Measurements from ENCODE around the gene SERPINE3.

The SERPINE3 gene

DNA sequence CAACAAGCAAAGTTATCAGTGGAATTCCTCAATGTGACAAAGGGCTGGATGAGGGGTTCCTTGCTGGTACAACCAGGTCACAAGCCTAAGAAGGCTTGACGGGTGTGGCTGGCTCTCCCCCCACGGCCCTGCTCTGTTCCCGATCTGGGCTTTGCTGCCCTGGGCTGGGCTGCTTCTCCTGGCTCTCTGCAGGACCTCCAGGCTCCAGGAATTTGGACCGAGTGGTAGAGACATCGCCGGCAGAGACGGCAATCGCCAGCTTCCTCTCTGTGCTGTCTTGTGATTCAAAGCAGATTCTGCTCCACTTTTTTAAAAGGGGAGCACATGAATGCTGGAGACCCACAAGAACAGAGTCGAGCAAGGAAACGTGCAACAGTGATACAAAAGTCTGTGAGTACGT, at the start of gene SERPINE3:
SERPINE3 (plus strand) TSS at position 338 of the 400 bp plus-strand sequence. CDS start 1,401 bp downstream, outside the sequence.
- DNase-seq (ENCODE audit: low read depth), result no peak

GRCh38 chr13:51291341-51291740, 48.1 kb upstream of the SERPINE3 start:
- DNase-seq (ENCODE audit: low read depth), result no peak

DNA sequence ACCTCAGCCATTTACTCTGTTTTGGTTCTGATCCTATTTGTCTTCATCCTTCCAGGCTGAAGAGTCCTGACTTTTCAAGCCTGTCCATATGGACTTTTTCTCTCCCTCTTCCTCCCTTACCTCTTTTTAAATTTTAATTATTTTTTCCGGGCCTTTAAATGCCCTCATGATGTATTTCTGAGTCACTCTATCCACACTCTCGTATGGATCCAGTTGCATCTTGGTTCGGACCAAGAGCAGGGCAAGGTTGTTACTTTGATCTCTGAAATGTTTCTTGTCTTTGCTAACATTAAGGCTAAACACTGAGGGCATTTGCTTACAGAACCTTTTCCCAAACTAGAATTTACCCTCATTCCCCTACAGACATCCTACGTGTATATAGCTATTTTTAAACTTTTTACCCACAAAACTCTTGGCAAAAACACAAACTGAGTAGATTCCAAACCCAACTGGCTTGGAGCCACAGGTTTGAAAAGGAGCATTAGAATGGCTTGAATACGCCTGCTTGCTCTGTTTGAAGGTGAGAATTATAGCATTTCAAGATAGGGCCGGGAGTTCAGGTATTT, 47.4 kb upstream of the SERPINE3 start:
- DNase-seq (ENCODE audit: low read depth), result no peak

DNA sequence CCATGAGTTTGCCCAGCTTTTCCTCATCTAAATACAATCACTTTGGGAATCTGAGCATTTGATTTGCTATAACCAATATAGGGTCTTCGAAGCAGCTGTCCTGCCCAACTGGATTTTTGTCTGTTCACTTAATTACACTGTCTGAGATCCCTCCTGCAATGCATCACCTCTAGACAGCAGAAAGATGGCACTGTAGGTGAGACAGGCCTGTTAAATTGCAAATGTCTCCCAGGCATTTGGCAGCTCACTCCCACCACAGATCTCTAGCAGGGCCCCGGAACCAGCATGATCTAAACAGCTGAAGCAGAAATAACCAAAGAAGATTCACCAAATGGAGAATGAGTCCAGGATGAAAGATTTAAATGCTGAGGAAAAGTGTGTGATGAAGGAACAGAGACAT, 41.9 kb upstream of the SERPINE3 start:
- no peak for DNase-seq (ENCODE audit: low read depth)

DNA sequence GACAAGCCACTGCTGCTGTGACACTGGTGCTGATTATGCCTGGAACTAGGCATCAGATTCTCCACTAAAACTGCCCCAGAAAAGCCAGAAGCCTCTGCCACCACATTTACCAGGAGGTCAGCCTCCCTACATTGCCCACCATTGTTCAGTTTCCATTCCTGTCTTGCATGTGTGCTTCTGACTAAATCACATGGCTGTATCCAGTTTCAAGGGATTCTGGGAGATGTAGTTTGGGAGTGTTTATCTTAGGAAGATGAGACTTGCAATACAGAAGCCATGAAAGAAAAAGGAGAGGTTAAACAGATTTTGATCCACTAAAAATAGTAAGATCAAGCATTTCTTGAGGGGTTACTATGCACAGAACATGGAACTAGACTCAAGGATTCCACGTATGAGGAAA, 40.7 kb upstream of the SERPINE3 start:
- no peak for DNase-seq (ENCODE audit: low read depth)

GRCh38 chr13:51303063-51303552, 36.4 kb upstream of the SERPINE3 start:
- DNase-seq (ENCODE audit: low read depth), result no peak

DNA sequence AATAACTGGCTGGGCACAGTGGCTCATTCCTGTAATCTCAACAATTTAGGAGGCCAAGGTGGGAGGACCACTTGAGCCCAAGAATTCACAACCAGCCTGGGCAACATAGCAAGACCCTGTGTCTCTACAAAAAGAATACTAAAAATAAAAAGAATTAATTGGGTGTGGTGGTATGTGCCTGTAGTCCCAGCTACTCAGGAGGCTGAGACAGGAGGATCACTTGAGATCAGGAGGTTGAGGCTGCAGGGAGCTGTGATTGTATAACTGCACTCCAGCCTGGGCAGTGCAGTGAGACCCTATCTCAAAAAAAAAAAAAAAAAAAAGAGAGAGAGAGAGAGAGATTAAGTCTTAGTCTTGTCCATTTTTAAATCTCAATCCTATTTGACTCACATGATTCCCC, 35.6 kb upstream of the SERPINE3 start:
- DNase-seq (ENCODE audit: low read depth), result no peak

- DNase-seq (ENCODE audit: low read depth), result no peak
Measured at GRCh38 chr13:51305271-51305967, 34.1 kb upstream of the SERPINE3 start.

GRCh38 chr13:51308781-51309180, 30.7 kb upstream of the SERPINE3 start:
- DNase-seq (ENCODE audit: low read depth), result no peak

DNA sequence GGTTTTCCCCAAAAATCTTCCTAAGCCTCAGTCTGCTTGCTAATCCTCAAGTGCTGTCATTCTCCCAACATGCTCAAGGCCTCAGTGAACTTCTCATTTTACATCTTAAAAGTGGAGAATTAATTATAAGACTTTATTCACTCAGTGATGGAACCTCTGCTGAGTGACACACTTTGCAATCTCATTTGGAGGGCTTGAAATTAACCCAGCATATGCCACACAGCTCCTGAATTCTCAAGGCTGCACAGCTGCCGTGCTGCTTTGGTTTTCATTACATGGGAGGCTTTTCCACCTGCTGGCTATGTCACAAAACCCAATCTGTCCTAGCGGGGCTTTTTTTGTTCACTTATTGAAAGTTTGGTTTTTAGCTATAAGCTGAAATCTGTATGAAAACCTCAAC, 28.3 kb upstream of the SERPINE3 start:
- no peak for DNase-seq (ENCODE audit: low read depth)

DNA sequence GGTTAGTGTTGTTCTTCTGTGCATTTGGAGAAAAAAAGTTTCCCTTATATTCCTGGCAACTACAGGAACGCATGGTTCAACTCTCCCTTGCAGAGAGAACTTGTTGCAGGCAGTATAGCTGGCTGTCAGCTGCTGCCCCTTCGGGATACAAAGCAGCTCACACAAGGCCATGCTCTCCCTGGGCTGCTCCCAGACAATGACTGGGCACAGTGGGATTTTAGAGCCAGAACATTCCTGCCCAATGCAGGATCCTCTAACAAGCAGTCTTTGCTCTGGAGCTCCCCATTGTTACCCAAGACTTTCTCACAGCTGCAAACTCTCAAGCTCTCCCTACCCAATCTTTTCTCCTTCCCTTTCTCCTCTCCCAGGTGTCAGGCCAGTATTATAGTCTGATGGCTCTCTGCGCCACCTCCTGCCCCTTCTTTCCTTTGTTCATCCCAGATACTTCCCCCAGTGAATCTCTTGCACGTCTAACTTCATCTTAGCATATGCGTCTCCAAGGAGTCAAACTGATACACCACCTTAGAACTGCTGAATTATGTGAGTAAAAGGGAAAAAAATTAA, 27.5 kb upstream of the SERPINE3 start:
- no peak for DNase-seq (ENCODE audit: low read depth)

- no peak for DNase-seq (ENCODE audit: low read depth)
Measured at GRCh38 chr13:51313619-51314018, 25.9 kb upstream of the SERPINE3 start.

DNA sequence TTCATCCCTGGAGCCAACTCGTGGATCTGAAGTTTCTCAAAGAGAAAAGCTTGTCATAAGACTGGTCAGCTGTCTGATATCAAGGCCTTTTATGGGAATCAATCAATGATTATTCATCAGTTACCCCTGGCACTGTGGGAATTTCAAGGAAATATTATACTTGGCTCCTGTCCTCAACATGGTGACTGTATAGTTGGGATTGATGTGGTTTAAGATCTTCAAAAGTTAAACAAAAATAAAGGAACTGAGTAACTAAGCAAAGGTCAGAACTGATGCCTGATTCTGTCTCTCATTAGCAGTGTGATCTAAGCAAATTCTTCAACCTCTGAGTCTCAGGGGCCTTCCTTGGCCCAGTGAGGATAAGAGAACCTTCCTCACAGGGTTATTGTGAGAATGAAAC, 22.2 kb upstream of the SERPINE3 start:
- no peak for DNase-seq (ENCODE audit: low read depth)

DNA sequence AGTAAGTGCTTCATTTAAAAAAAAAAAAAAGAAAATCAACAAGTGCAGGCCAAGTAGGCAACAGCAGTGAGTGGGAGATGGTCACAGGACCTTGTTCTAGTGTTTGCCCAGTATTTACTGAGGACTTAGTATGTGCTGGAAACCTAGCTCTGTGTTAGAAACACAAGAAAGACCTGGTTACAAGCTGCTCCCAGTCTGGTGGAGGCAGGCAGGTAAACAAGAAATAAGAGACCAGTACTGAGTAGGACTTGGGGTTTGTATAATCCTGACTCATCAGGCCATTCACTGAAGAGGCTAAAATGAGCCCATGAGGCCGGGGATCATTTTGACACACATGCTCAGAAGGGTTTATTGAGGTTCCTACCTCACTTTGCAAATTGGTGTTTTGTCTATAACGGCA, 21.5 kb upstream of the SERPINE3 start:
- no peak for DNase-seq (ENCODE audit: low read depth)

DNA sequence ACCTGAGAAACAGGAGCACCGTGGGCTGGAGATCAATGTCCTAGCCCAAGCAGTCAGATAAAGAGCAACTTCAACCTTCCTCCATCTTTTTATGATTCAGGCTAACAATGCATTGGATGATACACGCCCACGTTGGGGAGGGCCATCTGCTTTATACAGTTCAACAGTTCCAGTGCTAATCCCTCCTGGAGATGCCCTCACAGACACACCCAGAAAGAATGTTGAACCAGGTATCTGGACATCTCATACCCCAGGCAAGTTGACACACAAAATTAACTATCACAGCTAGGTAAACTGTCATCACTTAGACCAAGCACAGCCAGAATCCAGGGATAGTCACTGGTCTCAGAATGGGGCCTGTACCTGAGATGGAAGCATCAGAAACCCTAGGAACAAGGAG, 20.6 kb upstream of the SERPINE3 start:
- DNase-seq (ENCODE audit: low read depth), result no peak

GRCh38 chr13:51321836-51322235, 17.7 kb upstream of the SERPINE3 start:
- DNase-seq (ENCODE audit: low read depth), result no peak

DNA sequence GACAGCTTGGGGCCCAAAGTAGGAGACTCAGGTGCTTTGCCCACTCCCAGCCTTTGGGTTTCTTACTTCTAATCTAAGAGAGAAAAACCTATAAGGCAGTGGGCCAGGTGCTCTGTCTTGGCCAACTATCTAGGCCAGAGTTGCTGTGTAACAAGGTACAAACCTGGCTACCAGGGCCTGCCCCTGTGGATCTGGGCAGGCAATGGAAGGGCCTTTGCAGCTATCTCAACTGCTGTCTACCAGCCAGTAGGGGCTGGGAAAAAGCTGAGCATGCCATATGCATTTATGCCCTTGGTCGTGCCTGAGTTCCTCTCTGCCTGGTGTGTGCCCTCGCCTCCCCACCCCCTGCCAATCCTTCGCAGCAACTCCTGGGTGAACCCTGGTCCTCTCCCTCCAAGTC, 16.7 kb upstream of the SERPINE3 start:
- DNase-seq (ENCODE audit: low read depth), result no peak

- no peak for DNase-seq (ENCODE audit: low read depth)
Measured at GRCh38 chr13:51323824-51324511, 15.5 kb upstream of the SERPINE3 start.

DNA sequence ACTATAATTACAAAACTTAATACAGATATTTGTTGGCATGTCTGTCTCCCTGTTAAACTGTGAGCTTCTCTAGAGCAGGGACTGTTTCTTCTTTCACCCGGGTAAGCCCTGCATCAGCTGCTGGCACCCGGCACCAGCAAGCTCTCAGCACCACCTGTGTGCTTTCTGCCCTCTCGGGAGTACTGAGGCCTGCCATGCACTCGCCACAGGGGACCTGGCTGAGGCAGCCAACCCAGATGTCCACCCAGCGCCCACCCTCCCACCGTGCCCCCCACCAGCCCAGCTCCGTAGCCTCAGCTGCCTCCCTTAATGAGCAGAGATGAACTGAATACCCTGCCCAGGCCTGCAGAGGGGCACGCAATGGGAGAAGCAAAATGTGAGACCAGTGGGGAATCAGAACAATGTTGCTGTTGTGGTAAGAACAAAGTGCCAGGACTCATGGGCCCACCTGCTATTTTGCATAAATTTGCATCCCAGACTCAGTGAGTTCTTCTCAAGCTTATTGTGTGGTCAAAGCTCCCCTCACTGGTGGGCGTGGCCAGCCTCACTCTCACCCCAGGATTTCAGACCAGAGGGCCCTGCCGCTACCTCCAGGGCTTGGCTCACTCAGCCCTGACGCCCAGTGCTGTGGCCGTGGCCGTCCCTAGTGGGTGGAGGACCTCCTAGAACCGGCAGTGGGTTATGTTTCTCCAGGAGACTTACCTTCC, 14.6 kb upstream of the SERPINE3 start:
- no peak for DNase-seq (ENCODE audit: low read depth)

DNA sequence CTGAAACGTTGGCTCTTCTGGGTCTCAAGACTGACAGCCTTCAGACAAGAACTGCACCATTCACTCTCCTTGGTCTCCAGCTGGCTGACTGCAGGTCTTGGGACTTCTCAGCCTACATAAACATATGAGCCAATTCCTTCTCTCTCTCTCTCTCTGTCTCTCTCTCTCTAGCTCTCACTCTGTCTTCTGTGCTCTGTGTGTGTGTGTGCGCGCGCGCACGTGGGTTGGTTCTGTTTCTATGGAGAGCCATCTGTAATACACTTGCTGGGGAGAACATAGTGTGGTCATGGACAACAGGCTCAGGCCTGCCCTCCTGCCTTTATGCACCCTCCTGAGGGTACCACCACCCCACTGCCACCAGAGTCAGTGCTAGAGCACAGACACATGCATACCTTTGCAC, 13.7 kb upstream of the SERPINE3 start:
- no peak for DNase-seq (ENCODE audit: low read depth)

DNA sequence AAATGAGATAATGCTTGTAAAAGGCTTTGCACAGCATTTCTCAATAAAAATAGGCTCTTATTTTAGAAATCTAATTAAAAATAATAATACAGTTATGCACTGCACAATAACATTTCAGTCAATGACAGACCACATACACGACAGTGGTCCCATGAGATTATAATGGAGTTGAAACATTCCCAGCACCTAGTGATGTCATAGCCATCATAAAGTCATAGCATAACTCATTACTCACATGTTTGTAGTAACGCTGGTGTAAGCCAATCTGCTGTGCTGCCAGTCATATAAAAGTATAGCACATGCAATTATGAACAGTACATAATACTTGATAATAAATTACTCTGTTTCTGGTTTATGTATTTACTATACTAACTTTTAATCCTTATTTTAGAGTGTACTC, 12.7 kb upstream of the SERPINE3 start:
- DNase-seq (ENCODE audit: low read depth), result no peak

- no peak for DNase-seq (ENCODE audit: low read depth)
Measured at GRCh38 chr13:51327961-51328360, 11.5 kb upstream of the SERPINE3 start.

Measured in stimulated activated CD8-positive, alpha-beta memory T cell treated with anti-CD3 and anti-CD28 coated beads, Interleukin-12 subunit alpha, Interleukin-12 subunit beta, amount 100 ng/mL, for 4 hours (primary cell).